NT2/D1 (cell line): ENCODE measurements around the gene ZNF800.

Experiments
- SUZ12 ChIP-seq: IDR thresholded peaks from 2 replicates; pipeline ENCODE4 v1.6.1; 2011; ENCODE audit not compliant: insufficient read length, insufficient read depth; ENCODE audit errors: extremely low read depth
- YY1 ChIP-seq: IDR thresholded peaks from 2 replicates; pipeline ENCODE4 v1.6.1; 2011; ENCODE audit not compliant: insufficient read length, insufficient read depth
- ZNF274 ChIP-seq: IDR thresholded peaks from 2 replicates; pipeline ENCODE4 v1.6.1; 2011; ENCODE audit warnings: mild to moderate bottlenecking, low read depth, low read length

DNA sequence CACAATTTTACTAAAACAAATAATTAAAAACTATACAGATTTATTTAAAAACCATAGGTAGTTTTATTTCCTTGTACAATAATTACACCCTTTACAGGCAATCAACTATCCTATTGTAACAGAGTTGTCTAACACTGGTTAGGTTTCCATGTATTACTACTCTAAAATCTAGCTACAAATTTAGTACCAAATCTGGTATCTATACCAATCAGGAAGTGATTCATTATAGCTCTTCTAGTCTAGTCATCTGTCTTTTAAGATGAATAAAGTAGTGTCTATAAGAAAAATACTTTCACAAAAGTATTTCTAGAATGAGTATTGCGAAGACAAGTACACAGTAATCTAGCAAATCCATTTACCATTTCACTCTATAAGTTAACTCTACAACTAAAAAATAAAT is 16.9 kb downstream of the ZNF800 start:
- TF ChIP-seq ZNF274 (no peak), SUZ12 (no peak), YY1 (no peak)
